ENCODE results near the gene WDR64. TPM values are rescaled to one million over a fixed set of nuclear protein-coding genes. Genes with fewer than 3 reads are reported as not detected.

Gene WDR64
- total and polyA plus RNA-seq, 2 experiments from 2014 or later = not detected

DNA sequence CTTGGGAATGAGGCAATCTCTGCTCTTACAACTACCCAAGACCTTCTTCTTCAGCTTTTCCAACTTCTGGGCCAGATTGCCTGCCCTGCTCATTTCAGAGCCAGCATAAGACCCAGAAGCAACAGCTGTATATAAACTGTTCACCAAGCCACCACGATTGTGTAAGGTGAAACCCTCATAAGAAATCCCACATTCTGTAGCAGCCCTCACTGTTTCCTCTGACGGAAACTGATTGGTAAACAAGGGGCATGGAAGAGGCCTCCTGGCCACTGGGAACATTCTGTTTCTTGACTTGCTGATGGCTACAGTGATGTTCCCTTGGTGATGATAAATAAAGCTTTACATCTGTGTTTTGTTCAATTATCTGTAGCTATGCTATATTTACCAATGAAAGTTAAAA is 156.2 kb downstream of the WDR64 start:
- no peaks in the 10 kb centered on the region for H3K36me3 ChIP-seq (ENCODE audit: insufficient read depth)
- H3K4me2 ChIP-seq = no peak overlapping the region
- no peaks in the 10 kb centered on the region for H3F3A ChIP-seq (replicated peaks; ENCODE audit: low read depth)
- Mint-ChIP-seq H3K9me3 (no peaks in the 10 kb centered on the region), H3K4me1 (no peaks in the 10 kb centered on the region), H3K36me3 (ENCODE audit: low read depth) (no peaks in the 10 kb centered on the region), H3K4me3 (no peak overlapping the region), H3K27ac (0 out of 2 replicates have a peak overlapping the region, but pooled peaks have one; percentile 31), H3K27me3 (ENCODE audit: insufficient read depth, low read depth, poor library complexity) (peaks cover 1% of the 10 kb centered on the region)
- DNase-seq (ENCODE audit: low spot score) = no peak
- H4K20me1 ChIP-seq (replicated peaks; ENCODE audit: insufficient read depth) = no peaks in the 10 kb centered on the region
- H3K9me2 ChIP-seq (ENCODE audit: insufficient read depth) = no peaks in the 10 kb centered on the region
- no peak for TF ChIP-seq NANOG (IDR thresholded peaks at IDR 0.05; ENCODE audit: borderline replicate concordance)
- TF ChIP-seq, protein P1, sequence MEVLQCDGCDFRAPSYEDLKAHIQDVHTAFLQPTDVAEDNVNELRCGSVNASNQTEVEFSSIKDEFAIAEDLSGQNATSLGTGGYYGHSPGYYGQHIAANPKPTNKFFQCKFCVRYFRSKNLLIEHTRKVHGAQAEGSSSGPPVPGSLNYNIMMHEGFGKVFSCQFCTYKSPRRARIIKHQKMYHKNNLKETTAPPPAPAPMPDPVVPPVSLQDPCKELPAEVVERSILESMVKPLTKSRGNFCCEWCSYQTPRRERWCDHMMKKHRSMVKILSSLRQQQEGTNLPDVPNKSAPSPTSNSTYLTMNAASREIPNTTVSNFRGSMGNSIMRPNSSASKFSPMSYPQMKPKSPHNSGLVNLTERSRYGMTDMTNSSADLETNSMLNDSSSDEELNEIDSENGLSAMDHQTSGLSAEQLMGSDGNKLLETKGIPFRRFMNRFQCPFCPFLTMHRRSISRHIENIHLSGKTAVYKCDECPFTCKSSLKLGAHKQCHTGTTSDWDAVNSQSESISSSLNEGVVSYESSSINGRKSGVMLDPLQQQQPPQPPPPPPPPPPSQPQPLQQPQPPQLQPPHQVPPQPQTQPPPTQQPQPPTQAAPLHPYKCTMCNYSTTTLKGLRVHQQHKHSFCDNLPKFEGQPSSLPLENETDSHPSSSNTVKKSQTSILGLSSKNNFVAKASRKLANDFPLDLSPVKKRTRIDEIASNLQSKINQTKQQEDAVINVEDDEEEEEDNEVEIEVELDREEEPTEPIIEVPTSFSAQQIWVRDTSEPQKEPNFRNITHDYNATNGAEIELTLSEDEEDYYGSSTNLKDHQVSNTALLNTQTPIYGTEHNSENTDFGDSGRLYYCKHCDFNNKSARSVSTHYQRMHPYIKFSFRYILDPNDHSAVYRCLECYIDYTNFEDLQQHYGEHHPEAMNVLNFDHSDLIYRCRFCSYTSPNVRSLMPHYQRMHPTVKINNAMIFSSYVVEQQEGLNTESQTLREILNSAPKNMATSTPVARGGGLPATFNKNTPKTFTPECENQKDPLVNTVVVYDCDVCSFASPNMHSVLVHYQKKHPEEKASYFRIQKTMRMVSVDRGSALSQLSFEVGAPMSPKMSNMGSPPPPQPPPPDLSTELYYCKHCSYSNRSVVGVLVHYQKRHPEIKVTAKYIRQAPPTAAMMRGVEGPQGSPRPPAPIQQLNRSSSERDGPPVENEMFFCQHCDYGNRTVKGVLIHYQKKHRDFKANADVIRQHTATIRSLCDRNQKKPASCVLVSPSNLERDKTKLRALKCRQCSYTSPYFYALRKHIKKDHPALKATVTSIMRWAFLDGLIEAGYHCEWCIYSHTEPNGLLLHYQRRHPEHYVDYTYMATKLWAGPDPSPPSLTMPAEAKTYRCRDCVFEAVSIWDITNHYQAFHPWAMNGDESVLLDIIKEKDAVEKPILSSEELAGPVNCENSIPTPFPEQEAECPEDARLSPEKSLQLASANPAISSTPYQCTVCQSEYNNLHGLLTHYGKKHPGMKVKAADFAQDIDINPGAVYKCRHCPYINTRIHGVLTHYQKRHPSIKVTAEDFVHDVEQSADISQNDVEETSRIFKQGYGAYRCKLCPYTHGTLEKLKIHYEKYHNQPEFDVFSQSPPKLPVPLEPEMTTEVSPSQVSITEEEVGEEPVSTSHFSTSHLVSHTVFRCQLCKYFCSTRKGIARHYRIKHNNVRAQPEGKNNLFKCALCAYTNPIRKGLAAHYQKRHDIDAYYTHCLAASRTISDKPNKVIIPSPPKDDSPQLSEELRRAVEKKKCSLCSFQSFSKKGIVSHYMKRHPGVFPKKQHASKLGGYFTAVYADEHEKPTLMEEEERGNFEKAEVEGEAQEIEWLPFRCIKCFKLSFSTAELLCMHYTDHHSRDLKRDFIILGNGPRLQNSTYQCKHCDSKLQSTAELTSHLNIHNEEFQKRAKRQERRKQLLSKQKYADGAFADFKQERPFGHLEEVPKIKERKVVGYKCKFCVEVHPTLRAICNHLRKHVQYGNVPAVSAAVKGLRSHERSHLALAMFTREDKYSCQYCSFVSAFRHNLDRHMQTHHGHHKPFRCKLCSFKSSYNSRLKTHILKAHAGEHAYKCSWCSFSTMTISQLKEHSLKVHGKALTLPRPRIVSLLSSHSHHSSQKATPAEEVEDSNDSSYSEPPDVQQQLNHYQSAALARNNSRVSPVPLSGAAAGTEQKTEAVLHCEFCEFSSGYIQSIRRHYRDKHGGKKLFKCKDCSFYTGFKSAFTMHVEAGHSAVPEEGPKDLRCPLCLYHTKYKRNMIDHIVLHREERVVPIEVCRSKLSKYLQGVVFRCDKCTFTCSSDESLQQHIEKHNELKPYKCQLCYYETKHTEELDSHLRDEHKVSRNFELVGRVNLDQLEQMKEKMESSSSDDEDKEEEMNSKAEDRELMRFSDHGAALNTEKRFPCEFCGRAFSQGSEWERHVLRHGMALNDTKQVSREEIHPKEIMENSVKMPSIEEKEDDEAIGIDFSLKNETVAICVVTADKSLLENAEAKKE (CRISPR knock-in tag; IDR thresholded peaks at IDR 0.05) = no peak
- no peak for TF ChIP-seq ZNF114 (CRISPR knock-in tag; IDR thresholded peaks at IDR 0.05)
- no peak for TF ChIP-seq ZNF331 (CRISPR knock-in tag; IDR thresholded peaks at IDR 0.05; ENCODE audit: low read depth)
- TF ChIP-seq, protein P2, sequence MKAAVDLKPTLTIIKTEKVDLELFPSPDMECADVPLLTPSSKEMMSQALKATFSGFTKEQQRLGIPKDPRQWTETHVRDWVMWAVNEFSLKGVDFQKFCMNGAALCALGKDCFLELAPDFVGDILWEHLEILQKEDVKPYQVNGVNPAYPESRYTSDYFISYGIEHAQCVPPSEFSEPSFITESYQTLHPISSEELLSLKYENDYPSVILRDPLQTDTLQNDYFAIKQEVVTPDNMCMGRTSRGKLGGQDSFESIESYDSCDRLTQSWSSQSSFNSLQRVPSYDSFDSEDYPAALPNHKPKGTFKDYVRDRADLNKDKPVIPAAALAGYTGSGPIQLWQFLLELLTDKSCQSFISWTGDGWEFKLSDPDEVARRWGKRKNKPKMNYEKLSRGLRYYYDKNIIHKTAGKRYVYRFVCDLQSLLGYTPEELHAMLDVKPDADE (IDR thresholded peaks at IDR 0.05) = no peak
- TF ChIP-seq CREB1 (CRISPR knock-in tag; IDR thresholded peaks at IDR 0.05; ENCODE audit: low read depth) = no peak
- no peak for TF ChIP-seq JUNB (IDR thresholded peaks at IDR 0.05; ENCODE audit: unreplicated experiment)
- TF ChIP-seq POLR2AphosphoS5 (IDR thresholded peaks at IDR 0.05; ENCODE audit: low read depth) = no peak
- TF ChIP-seq STAT1 (IDR thresholded peaks at IDR 0.05; ENCODE audit: unreplicated experiment) = no peak
- TF ChIP-seq REST (IDR thresholded peaks at IDR 0.05; ENCODE audit: unreplicated experiment) = no peak
- no peak for TF ChIP-seq EZH2 (IDR thresholded peaks at IDR 0.05; ENCODE audit: low read depth, unreplicated experiment)
- TF ChIP-seq CTCF (conservative IDR thresholded peaks at IDR 0.05; ENCODE audit: low read depth in 2 of 2) = no peak
- no peak for TF ChIP-seq EZH2phosphoT487 (IDR thresholded peaks at IDR 0.05; ENCODE audit: unreplicated experiment)
- no peaks in the 10 kb centered on the region for H3K27me3 ChIP-seq (ENCODE audit: insufficient read depth)
- no peaks in the 10 kb centered on the region for H3K4me1 ChIP-seq (ENCODE audit: insufficient read depth)
- no peak overlapping the region for H3K4me3 ChIP-seq
- H3K27ac ChIP-seq (ENCODE audit: low read depth) = no peak overlapping the region
- peak overlapping the region; percentile 80; the same call in 1 of the 2 replicates for H2AFZ ChIP-seq
- no peaks in the 10 kb centered on the region for H3K79me2 ChIP-seq (replicated peaks; ENCODE audit: insufficient read depth)
- no peak for ATAC-seq
